ENCODE results near the gene MEX3A. TPM values are rescaled to one million over a fixed set of nuclear protein-coding genes. Genes with fewer than 3 reads are reported as not detected.

The MEX3A gene
- total and polyA plus RNA-seq, 2 of the 8 experiments (the other 6 are each of a cell fraction or from before 2014, with no cell fraction given), result 34.1 to 52.4 TPM

- TF ChIP-seq USF2 (IDR thresholded peaks at IDR 0.05; ENCODE audit: low read length) (no peak), ATF3 (IDR thresholded peaks at IDR 0.05; ENCODE audit: insufficient read depth, low read depth, low read length) (no peak), E2F6 (IDR thresholded peaks at IDR 0.05) (no peak), RFX5 (IDR thresholded peaks at IDR 0.05; ENCODE audit: borderline replicate concordance, low read depth, low read length) (no peak), JUN (IDR thresholded peaks at IDR 0.05; ENCODE audit: low read depth, low read length) (no peak), GABPA (IDR thresholded peaks at IDR 0.05; ENCODE audit: borderline replicate concordance, insufficient read depth, low read length) (no peak), RBBP5 (IDR thresholded peaks at IDR 0.05; ENCODE audit: borderline replicate concordance, low read depth, low read length) (no peak), RNF2 (IDR thresholded peaks at IDR 0.05; ENCODE audit: borderline replicate concordance, low read depth, low read length, missing control alignments, poor library complexity, severe bottlenecking) (no peak), NRF1 (IDR thresholded peaks at IDR 0.05; ENCODE audit: low read depth, low read length) (no peak), ASH2L (IDR thresholded peaks at IDR 0.05; ENCODE audit: low read length) (no peak), KDM1A (IDR thresholded peaks at IDR 0.05; ENCODE audit: borderline replicate concordance, low read length) (no peak)
These were observed 8.0 kb upstream of the MEX3A start (continued) for GRCh38 chr1:156090138-156090839.

Data from H1 (cell line).